ENCODE data around the gene EEA1.
A peak's percentile ranks its signal among the peaks of the same experiment; 100 is the strongest.

Gene EEA1

DNA sequence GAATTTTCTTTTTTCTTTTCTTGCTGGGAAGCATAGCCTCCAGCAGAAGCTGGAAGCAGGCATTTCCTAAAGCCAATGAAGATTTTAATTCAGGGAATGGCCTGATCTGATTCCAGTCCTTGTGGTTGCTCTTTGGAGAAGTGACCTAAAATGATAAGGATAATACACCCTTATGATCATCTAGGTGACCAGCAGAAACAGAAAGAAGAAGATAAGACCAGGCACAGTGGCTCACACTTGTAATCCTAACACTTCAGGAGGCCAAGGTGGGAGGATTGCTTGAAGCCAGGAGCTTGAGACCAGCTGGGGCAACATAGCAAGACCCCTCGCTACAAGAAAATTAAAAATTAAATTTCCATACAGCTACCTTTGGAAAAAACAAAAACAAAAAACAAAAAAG, 51.2 kb downstream of the EEA1 start:
- no peak for DNase-seq

DNA sequence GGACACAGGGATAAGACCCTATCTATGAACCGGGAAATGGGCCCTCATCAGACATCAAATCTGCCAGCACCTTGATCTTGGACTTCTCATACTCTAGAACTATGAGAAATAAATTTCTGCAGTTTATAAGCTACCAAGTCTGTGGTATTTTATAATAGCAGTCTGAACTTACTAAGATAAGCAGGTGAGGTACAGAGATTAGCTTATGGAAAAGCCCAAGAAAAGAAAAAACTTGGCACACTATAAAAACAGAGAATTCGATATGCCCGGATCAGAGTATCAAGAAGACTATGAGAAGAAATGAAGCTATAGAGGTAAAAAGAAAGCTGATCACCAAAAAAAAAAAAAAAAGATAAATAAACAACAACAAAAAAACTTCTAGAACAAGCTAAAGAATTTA, 52.6 kb downstream of the EEA1 start:
- no peak for DNase-seq

DNA sequence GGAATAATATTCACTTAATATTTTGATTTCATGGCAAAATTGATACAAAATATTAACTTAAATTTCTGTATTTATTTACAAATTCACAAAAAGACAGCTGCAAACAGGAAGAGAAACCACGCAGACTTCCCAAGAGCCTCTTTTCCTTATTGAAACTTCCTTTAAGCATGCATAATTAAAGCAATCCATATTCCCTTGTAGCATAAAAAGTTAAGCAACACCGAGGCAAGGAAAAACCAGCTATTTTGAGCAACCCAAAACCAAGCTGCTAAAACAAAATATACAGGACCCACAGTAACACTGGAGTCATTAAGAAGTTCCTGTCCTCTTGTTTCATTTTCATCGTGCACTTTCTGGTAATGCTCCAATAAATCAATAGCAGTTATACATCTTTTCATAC, 58.0 kb downstream of the EEA1 start:
- DNase-seq = no peak

DNA sequence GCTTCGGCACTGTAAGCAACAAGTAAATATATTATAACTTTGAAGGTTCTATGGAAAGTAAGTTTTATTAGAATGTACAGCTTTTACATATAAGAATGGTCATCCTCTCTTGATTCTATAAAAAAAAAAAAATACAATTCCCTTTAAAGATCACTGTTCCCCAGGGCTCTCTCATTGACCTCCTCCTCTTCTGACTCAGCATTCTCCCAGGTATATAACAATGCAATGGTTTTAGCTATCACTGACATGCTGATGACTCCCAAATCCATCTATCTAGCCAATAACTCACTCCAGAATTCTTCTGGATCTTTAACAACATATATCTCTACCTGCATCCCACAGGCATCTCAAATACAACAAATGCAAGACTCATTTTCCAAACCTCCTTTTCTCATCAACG, 62.7 kb downstream of the EEA1 start:
- no peak for DNase-seq

DNA sequence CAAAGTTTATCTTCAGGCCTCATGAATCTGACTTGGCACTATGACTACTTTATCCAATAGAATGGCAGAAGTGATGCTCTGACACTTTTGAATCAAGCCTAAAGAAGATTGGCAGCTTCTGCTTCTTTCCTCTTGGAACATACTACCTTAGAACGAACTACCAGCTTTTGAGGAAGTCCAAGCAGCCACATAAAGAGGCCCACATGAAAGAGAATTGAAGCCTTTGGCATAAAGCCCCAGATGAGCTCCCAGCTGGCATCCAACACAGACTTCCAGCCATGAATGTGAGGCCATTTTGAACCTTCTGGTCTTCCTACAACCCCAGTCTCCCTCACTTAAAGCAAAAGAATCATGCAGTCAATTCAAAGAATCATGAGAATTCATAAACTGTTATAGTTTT, 65.8 kb downstream of the EEA1 start:
- no peak for DNase-seq

- no peak for DNase-seq
Observed at GRCh38 chr12:92861381-92861780, 67.7 kb downstream of the EEA1 start.

DNA sequence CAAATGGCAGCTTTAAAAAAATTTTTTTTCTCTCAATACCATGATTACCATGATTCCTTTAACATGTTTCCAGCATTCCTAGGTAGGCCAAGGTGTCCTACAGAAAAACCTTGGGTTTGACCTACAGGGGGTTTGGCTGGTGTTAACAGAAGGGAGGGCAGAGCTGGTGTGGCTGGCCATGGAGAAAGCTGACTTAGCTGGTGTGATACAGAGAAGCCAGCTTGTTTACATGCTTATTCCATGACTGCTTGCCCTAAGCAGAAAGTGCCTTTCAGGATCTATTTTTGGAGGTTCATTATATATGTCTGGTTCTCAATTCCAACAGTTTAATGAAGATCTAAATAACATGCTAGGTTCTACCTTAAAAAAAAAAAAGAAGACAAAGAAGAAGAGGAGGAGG, 68.6 kb downstream of the EEA1 start:
- DNase-seq = no peak

- DNase-seq = no peak
Observed at GRCh38 chr12:92859650-92860386, 69.3 kb downstream of the EEA1 start.

DNA sequence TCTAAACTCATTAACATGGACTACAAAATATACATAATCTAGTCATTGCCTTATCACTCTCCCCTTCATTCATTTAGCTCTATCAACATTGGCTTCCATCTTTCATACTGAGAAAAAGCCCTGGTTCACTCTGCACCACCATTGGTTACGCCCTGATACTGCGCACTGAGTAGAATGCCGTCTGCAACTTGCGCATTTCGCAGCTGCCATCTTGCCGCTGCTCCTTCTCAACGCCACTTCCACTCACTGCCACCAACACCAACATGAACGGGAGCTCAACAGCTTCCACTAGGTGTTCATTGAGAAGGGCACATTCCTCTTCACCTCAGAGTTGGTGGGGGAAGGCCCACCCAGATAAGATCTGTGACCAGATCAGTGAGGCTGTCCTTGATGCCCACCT, 71.3 kb downstream of the EEA1 start:
- no peak for DNase-seq

DNA sequence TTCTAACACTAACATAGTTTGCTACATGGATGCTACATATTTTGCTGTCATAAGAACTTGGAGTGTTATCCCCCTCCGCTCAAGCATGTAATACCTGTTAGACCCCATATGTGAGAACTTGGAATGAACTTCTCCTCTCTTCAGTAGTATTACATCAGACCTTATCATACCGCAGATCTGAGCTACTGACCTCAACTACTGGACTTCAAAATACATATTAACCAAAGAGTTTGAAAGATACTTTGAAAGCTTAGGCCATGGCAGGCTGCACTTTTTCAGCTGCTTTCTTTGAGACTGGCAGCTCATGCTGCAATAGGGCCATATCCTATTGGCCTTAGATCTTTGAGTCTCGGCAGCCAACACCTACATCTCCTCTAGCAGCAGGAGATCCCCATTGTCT, 74.8 kb downstream of the EEA1 start:
- DNase-seq = no peak

GRCh38 chr12:92848740-92849139, 80.4 kb downstream of the EEA1 start:
- no peak for DNase-seq

GRCh38 chr12:92847368-92847767, 81.7 kb downstream of the EEA1 start:
- no peak for DNase-seq

GRCh38 chr12:92845329-92845728, 83.8 kb downstream of the EEA1 start:
- DNase-seq = no peak

DNA sequence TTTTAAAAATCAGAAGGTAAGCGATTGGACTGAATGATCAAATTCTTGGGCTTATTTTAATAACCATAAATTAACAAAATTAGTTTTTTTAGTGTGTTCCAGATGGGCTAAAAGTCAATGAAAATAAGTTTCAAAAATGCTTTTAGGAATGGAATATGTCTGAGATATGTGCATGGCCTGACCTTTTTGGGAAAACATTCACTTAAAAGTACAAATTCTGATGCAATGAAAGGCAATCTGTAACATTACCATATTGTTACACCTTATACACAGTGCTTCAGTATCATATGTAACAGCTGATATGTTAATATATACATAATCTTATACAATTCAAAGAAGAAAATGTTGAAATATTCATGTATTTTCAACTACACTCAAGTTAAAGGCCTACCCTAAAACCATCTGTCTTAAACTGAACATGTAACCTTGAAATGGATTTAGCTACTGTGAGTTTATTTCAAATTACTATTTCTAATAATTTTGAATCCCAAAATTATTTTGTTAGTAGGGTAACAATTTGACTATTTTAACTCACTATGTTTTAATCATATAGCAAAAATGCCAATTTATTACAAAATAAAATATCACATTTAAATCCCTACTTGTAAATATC, 84.8 kb downstream of the EEA1 start:
- no peak for DNase-seq

GRCh38 chr12:92829686-92830282, 99.3 kb downstream of the EEA1 start:
- DNase-seq = no peak

DNA sequence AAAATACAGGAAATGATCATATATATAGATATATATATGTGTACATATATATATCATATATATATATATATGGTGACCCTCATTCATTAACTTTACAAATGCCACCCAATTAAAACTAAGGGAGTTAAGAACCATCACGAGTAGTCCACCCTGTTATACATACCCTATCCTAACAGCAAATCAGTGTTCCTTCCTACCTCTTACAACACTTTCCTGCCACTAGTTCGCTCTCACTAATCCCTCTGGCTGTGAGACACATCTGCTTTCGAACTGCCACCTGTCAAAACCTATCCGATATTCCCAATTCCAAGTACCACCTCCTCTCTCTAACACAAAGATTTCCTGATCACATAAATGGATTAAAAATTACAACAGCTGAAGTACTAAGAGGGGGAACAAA, 100.5 kb downstream of the EEA1 start:
- no peak for DNase-seq

DNA sequence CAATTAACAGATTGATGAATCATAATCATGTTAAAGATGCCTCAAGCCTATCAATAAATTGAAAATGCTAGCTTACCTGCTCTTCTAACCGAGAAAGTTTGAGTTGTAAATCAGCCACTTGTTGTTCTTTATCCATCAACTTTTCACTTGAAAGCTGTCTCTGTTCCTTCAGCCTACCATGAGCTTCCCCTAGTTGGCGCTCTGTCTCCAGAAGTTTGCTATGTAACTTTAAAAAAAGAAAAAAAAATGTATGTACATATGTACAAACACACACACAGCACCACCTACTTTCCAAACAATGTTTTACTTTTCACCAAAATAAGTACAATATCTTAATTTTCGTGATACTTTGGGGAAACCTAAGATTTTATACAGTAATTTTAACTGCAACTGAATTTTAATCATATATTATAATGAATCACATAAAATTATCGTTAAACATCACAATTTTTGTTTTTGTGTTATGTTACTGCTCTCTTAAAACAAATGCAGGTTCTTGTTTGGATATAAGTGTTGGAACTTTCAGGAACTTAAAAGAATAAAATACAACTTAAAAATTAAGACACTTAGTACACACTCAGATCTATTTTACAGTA, 101.2 kb downstream of the EEA1 start:
- DNase-seq = peak; percentile 19

GRCh38 chr12:92821142-92821541, 108.0 kb downstream of the EEA1 start:
- no peak for DNase-seq

DNA sequence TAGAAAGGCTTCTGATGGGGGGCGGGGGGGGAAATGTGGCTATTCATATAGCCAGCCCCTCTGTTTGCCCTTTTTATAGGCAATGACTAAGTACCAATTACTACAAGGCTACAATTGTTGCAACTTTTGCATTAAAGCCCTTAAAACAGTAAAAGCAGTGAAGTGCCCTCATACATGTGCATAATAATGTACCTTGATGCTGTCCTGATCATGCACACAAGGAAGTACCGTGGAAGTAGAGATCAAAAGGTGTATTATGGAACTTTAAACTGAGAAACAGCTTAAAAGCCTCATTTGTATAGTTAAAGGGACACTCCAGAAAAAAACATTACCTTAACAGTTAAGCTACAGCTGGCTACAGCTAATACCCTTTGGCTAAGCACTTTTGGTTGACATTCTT, 114.5 kb downstream of the EEA1 start:
- DNase-seq = no peak

- no peak for DNase-seq
Observed at GRCh38 chr12:92810370-92810769, 118.7 kb downstream of the EEA1 start.

DNA sequence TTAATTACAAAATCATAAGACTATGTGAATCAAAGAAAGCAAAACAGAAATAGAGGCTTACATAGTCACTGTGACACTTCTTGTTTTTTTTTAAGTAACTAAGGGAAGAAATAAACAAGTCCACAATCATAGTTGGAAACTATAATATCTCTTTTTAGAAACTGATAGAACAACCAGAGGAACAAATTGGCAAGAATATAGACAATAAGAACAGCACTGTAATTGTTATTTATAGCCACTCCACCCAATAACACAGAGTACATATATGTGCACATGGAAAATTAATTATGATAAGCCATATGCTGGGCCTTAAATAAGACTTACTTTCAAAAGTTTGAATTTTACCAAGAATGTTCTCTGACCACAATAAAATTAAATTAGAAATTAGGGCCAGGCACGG, 125.2 kb downstream of the EEA1 start:
- DNase-seq = no peak

- DNase-seq = no peak
Observed at GRCh38 chr12:92802906-92803305, 126.2 kb downstream of the EEA1 start.

GRCh38 chr12:92796650-92797049, 132.4 kb downstream of the EEA1 start:
- DNase-seq = no peak

GRCh38 chr12:92794814-92795213, 134.3 kb downstream of the EEA1 start:
- no peak for DNase-seq

Data from activated T-cell treated with anti-CD3 and anti-CD28 coated beads for 4 hours (primary cell).